ENCODE results near the gene CCL4.

GRCh38 chr17:36088670-36089338 lies 14.8 kb upstream of the CCL4 start:
- TF ChIP-seq, protein P1, sequence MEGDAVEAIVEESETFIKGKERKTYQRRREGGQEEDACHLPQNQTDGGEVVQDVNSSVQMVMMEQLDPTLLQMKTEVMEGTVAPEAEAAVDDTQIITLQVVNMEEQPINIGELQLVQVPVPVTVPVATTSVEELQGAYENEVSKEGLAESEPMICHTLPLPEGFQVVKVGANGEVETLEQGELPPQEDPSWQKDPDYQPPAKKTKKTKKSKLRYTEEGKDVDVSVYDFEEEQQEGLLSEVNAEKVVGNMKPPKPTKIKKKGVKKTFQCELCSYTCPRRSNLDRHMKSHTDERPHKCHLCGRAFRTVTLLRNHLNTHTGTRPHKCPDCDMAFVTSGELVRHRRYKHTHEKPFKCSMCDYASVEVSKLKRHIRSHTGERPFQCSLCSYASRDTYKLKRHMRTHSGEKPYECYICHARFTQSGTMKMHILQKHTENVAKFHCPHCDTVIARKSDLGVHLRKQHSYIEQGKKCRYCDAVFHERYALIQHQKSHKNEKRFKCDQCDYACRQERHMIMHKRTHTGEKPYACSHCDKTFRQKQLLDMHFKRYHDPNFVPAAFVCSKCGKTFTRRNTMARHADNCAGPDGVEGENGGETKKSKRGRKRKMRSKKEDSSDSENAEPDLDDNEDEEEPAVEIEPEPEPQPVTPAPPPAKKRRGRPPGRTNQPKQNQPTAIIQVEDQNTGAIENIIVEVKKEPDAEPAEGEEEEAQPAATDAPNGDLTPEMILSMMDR (IDR thresholded peaks at IDR 0.05): no peak
- no peak for TF ChIP-seq EZH2 (IDR thresholded peaks at IDR 0.05)

Data from neural progenitor cell (in vitro differentiated cells).